Endothelial cell of hepatic sinusoid (primary cell): Measurements from ENCODE around the gene ZNF483.
"Not testable (repeated sequence)": the region's sequence is repeated elsewhere in the genome, so short reads cannot be mapped to it uniquely, and the experiment has no call there.

Experiments
- in situ Hi-C: cut with HindIII; loops from 2 replicates; pipeline ENCODE4 v1.10.0; 2017; ENCODE audit warnings: low sequenced_read_pairs

The ZNF483 gene

GRCh38 chr9:111525056-111525977 is at the start of gene ZNF483:
Gene ZNF483, plus strand, starts transcription at chr9:111525179. Its CDS starts 2,217 bp downstream, at chr9:111527396.
- in situ Hi-C loops = loop anchor here (10.0 kb wide), 1 partner anchor 159 kb away; no protein-coding TSS in a partner anchor

- in situ Hi-C loops = no loop called here
Measured at GRCh38 chr9:111475195-111475594, 49.8 kb upstream of the ZNF483 start.

GRCh38 chr9:111477677-111478076 is 47.3 kb upstream of the ZNF483 start:
- in situ Hi-C loops = no loop called here

- in situ Hi-C loops = no loop called here
Measured at GRCh38 chr9:111481885-111482636, 42.9 kb upstream of the ZNF483 start.

- in situ Hi-C loops = no loop called here
Measured at GRCh38 chr9:111482694-111483438, 42.1 kb upstream of the ZNF483 start.

- in situ Hi-C loops = no loop called here
Measured at GRCh38 chr9:111483439-111483857, 41.5 kb upstream of the ZNF483 start.

GRCh38 chr9:111483858-111484571 is 41.0 kb upstream of the ZNF483 start, which contains the start of gene ECPAS:
Gene ECPAS, minus strand, starts transcription at chr9:111484383. Its CDS starts 11,465 bp downstream, at chr9:111472918.
- in situ Hi-C loops = no loop called here

- in situ Hi-C loops = no loop called here
Measured at GRCh38 chr9:111484572-111484894, 40.4 kb upstream of the ZNF483 start.

GRCh38 chr9:111497196-111497595 is 27.8 kb upstream of the ZNF483 start:
- in situ Hi-C loops = not testable (repeated sequence)

- in situ Hi-C loops = no loop called here
Measured at GRCh38 chr9:111501005-111501562, 23.9 kb upstream of the ZNF483 start.

GRCh38 chr9:111501648-111502047 is 23.3 kb upstream of the ZNF483 start:
- in situ Hi-C loops = no loop called here

GRCh38 chr9:111502506-111502905 is 22.5 kb upstream of the ZNF483 start:
- in situ Hi-C loops = no loop called here

- in situ Hi-C loops = not testable (repeated sequence)
Measured at GRCh38 chr9:111511581-111511980, 13.4 kb upstream of the ZNF483 start.

GRCh38 chr9:111514967-111515366 is 10.0 kb upstream of the ZNF483 start:
- in situ Hi-C loops = no loop called here

- in situ Hi-C loops = no loop called here
Measured at GRCh38 chr9:111516061-111516465, 8.9 kb upstream of the ZNF483 start.

GRCh38 chr9:111524731-111525055 is 286 bp upstream of the ZNF483 start:
- in situ Hi-C loops = loop anchor here (10.0 kb wide), 1 partner anchor 160 kb away; no protein-coding TSS in a partner anchor

GRCh38 chr9:111527347-111527746 is 2.4 kb downstream of the ZNF483 start:
- in situ Hi-C loops = loop anchor here (10.0 kb wide), 1 partner anchor 157 kb away; no protein-coding TSS in a partner anchor

GRCh38 chr9:111529787-111530186 is 4.8 kb downstream of the ZNF483 start:
- in situ Hi-C loops = loop anchor here (10.0 kb wide), 1 partner anchor 155 kb away; no protein-coding TSS in a partner anchor

- in situ Hi-C loops = no loop called here
Measured at GRCh38 chr9:111531716-111532115, 6.7 kb downstream of the ZNF483 start.
